GM18526 (cell line): ENCODE measurements around the gene MAGI1.

Experiments
- POLR2A ChIP-seq: IDR thresholded peaks from 3 replicates; pipeline ENCODE4 v1.6.1; 2011; ENCODE audit not compliant: insufficient read length; ENCODE audit errors: extremely low read depth

The MAGI1 gene

GRCh38 chr3:66000506-66000905 is 38.2 kb downstream of the MAGI1 start:
- TF ChIP-seq POLR2A: no peak

GRCh38 chr3:65999606-66000005 is 39.1 kb downstream of the MAGI1 start:
- TF ChIP-seq POLR2A: no peak

- no peak for TF ChIP-seq POLR2A
Measured at GRCh38 chr3:65996589-65996988, 42.1 kb downstream of the MAGI1 start.

DNA sequence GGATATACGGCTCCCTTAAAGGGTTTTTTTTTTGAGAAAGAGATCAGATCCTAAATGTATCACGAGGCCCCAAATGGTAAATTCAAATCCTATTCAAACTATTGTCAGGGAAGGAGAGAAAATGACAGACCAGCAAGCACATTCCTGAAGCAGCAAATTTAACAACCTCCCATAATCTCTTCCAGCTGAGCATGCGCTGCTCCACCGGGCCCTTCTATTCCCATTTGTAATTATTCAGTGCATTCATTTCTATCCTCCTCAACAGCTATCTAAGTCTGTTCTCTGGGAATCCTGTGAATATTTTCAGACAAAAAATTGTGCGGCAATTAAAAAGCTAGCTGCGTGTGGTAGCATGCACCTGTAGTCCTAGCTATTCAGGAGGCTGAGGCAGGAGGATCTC is 43.2 kb downstream of the MAGI1 start:
- no peak for TF ChIP-seq POLR2A

DNA sequence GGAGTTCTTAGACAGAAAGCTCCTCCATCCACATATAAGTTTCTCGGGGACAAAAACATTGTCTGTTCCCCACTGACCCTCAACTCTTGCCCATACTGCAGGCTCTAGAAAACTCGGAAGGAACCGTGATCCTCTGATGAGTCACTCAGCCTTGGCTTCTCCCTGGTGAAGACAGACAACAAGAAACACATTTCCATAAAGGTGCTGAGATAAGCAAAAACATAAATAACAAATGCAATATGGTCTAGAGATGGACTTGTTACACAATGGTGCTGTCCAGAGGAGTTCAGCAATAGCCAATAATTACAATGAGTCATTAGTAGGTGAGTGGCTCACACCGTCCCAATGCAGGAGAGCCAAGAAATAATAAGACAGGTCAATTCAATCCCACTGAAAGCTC is 43.7 kb downstream of the MAGI1 start:
- no peak for TF ChIP-seq POLR2A

DNA sequence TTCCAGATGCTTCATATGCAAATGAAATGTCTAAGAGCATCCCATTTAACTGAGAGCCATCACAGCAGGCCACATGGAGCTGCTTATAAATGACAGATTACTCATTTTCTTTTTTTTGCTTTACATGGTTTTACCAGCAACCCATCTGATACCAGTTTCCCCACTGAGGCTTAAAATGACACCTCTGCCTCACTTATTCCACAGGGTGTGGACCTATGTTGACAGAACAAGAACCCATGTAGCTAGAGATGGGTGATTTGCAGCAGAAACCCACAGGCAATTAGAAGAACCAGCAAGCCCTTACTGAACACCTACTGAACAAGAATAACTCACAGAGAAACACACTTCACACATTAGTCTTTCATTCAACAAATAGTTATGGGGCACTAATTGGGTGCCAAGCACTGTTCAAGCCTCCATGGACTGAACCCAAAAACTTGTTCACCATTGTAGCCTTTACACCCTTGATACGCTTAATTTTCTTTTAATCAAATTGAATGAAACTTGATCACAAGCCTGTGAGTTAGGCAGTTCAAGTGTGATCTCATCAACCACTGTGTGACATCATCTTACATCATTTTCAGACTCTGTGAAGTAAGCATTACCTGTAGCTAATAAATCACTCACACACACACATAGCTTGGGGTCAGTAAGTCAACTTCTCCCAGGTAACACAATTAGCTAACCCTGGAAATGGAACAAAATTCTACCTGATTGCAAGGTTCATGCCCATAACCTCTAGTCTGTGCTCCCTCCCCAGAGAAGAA is 45.4 kb downstream of the MAGI1 start:
- TF ChIP-seq POLR2A: no peak

GRCh38 chr3:65992106-65992505 is 46.6 kb downstream of the MAGI1 start:
- no peak for TF ChIP-seq POLR2A

DNA sequence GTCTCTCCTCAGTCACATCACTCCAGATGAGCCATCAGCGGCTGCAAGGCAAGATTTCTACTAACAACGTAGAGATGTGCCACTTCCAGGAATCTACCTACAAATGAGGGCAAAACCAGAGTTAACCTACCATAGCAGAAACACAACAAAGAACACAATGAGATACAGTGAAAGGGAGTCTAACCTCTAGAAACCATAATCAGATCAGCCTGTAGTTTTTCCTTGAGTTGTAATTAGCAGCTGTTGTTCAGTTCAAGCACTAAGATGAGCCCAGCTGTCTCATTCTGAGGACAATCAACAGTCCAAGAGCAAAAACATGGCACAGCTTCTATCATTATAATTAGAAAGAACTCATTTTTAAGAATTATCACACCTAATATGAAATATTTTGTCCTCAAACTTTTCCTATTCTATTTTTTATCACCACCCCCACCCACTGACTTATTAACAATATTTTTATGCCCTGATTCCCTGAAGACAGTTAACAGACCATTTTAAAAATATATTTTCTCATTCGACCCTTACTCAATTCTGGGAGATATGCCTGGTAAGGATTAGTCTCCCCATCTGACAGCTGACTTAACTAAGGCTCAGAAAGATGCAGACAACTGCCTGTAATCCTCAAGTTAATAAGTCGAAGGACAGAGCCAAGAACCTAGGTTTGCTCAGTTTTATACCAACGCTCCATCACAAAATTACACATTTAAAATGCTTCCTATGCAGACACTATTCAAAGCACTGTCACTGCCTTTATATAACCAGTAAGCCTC is 50.1 kb downstream of the MAGI1 start:
- no peak for TF ChIP-seq POLR2A

GRCh38 chr3:65986285-65986684 is 52.4 kb downstream of the MAGI1 start:
- no peak for TF ChIP-seq POLR2A

- no peak for TF ChIP-seq POLR2A
Measured at GRCh38 chr3:65984975-65985374, 53.7 kb downstream of the MAGI1 start.

DNA sequence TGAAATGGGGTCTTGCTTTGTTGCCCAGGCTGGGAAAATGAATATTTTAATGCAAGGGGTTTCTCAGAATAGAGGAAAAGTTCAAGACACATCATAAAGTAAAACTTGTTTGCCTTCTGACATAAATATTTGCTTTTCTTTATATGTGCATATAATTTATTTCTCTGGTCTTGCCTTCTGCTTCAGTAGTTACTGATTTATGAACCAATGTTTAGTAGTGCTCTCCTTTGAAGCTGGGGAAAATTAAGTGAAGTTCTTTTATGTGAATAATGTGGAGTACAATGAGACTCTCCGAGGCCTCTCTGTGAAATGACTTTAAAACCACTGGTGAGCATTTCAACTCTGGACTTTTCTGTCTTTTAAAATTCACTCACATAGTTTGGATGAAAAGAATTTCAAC is 55.6 kb downstream of the MAGI1 start:
- no peak for TF ChIP-seq POLR2A

GRCh38 chr3:65979731-65980130 is 59.0 kb downstream of the MAGI1 start:
- TF ChIP-seq POLR2A: no peak

- TF ChIP-seq POLR2A: no peak
Measured at GRCh38 chr3:65979162-65979561, 59.6 kb downstream of the MAGI1 start.

- TF ChIP-seq POLR2A: no peak
Measured at GRCh38 chr3:65978116-65978515, 60.6 kb downstream of the MAGI1 start.

- TF ChIP-seq POLR2A: no peak
Measured at GRCh38 chr3:65975032-65975431, 63.7 kb downstream of the MAGI1 start.

- TF ChIP-seq POLR2A: no peak
Measured at GRCh38 chr3:65974509-65974908, 64.2 kb downstream of the MAGI1 start.

DNA sequence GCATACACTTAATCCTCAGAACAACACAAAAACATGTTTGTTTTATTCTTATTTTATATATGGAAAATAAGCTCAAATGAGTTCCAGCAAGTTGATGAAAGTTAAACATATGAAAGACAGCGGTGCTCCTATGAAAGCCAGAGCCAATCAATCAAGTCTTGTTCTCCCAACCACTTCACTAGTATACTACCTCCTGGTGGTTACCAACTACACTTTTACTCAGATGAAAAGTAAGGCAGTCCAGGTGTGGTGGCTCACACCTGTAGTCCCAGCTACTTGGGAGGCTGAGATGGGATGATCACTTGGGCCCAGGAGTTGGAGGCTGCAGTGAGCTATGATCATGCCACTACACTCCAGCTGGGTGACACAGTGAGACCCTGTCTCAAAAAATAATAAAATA is 66.0 kb downstream of the MAGI1 start:
- TF ChIP-seq POLR2A: no peak
